Activated CD4-positive, alpha-beta T cell treated with anti-CD3 and anti-CD28 coated beads, Interleukin-2, amount 50 U/mL, for 1 hour (primary cell): ENCODE data around the gene GLE1.
A peak's percentile ranks its signal among the peaks of the same experiment; 100 is the strongest.
"Not testable (repeated sequence)": the region's sequence is repeated elsewhere in the genome, so short reads cannot be mapped to it uniquely, and the experiment has no call there.

Experiments
- DNase-seq: peaks from one replicate; pipeline ENCODE4 v3.0.0-alpha.2; 2020

The GLE1 gene

DNA sequence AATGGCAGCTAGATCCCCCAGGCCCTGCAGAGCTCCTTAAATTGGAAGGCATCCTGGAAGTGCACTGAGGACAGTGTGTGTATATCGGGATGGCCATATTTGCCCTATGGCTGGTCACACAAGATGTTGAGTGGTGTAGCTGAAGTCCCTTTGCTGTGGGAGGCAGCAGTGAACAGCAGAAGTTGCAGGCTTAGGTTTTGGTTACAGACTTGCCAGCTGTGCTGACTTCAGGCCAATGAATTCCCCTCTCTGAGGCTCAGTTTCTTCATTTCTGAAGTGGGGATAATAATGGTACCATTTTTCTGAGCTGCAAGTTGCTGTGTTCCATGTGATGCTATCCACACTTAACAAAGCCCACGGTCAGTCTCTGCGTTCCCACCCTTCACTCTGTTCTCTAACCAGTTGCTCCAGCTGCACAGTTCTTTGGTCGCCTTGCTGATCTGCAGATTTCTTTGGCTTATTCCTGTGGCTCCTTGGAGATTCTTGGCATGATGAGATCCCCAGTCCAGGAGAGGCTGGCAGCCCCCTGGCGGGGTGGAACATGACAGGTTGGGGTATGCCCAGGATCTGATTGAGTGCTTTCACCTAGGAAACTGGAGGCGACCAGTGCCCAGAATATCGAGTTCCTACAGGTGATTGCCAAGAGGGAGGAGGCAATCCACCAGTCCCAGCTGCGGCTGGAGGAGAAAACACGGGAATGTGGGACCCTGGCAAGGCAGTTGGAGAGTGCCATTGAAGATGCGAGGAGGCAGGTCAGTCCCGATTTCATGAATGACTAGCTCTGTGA is 6.5 kb upstream of the GLE1 start:
- DNase-seq = no peak

DNA sequence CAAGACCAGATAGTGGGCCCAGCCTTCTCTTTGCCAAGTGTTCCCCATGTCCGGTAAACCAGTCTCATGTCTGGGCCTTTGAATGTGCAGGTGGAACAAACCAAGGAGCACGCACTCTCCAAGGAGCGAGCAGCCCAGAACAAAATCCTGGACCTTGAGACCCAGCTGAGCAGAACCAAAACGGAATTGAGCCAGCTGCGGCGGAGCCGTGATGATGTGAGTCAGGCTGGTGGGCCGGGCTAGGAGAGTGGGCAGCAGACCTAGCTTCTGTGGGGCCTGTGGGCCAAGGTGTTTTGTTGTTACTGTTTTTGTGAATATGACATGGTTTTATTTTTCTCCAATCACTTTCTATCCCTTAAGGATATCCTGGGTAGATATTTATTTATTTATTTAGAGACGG is 5.6 kb upstream of the GLE1 start:
- DNase-seq = no peak

DNA sequence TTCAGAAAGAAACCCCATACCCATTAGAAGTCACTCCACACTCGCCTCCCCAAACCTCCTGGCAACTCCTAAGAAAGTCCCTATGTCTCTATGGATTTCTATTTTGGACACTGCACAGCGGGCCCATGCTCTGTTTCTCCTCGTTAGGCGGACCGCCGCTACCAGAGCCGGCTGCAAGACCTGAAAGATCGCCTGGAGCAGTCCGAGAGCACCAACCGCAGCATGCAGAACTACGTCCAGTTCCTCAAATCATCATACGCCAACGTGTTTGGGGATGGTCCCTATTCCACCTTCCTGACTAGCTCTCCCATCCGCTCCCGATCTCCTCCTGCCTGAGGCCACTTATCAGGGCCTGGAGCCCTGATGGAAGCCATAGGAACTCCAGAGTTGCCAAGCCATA is 4.6 kb upstream of the GLE1 start:
- DNase-seq = no peak

DNA sequence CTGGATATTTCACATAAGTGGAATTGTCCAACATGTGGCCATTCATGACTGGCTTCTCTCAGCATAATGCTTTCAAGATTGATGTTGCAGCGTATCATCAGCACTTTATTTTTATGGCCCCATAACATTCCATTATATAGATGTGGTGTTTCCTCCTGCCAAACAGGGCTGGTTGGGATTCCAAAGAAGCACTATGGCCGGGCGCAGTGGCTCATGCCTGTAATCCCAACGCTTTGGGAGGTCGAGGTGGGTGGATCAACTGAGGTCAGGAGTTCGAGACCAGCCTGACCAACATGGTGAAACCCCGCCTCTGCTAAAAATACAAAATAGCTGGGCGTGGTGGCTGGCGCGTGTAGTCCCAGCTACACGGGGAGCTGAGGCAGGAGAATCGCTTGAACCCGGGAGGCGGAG is 1.1 kb upstream of the GLE1 start:
- not testable (repeated sequence) for DNase-seq

DNA sequence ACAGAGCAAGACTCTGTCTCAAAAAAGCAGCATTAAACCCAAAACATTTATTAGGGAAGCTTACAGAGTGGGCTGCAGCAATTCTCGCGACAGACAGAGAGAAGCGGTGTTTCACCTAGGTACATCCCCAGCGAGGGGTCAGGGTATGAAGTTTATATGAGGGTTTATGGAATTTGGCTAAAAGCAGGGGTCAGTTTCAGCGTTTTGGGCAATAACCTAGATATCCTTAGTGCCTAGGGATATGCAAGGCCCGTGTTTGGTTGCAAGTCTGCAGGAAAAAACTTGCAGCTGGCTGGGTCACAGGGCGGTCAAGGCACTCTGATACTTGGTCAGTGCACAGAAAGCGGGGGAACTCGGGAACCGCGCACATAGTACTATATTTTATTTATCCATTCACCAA is 649 bp upstream of the GLE1 start:
- no peak for DNase-seq

DNA sequence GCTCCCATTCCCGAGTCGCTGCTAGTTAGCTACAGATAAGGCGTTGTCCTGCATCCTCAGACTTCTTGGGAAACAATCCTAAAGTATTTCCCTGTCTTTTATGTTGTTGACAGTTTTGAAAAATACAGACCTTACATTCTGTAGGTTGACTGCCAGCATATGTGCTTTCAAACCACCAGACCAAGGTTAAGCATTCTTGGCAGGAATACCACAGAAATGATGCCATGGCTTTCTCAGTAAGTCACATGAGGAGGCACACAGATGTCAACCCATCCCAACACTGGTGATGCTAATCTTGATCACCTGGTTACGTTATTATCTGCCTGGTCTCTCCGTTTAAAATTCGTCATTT is 871 bp downstream of the GLE1 start:
- no peak for DNase-seq

DNA sequence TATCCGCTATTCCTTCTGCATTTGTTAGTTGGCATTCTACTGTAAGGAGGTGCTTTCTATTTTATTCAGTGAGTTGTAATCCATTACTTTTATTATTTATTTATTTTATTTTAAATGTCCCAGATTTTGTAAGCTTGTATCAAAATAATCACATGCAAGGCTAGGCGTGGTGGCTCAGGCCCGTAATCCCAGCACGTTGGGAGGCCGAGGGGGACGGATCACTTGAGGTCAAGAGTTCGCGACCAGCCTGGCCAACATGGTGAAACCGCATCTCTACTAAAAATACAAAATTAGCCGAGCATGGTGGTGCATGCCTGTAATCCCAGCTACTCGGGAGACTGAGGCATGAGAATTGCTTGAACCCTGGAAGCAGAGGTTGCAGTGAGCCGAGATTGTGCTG is 1.4 kb downstream of the GLE1 start:
- DNase-seq = not testable (repeated sequence)

DNA sequence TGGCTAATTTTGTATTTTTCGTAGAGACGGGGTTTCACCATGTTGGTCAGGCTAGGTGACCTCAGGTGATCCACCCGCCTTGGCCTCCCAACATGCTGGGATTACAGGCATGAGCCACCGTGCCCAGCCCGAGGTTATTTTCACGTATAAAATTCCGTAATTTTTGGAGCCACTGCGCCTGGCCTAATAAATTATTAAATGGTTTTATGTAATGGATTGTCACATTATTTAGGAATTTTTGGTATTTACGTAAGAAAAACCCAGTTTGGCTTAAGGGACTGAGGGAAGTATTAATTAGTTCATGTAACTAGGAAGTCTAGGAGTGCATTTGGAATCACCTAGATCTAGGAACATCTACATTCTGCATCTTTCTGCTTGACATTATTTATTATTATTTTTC is 8.3 kb downstream of the GLE1 start:
- no peak for DNase-seq

DNA sequence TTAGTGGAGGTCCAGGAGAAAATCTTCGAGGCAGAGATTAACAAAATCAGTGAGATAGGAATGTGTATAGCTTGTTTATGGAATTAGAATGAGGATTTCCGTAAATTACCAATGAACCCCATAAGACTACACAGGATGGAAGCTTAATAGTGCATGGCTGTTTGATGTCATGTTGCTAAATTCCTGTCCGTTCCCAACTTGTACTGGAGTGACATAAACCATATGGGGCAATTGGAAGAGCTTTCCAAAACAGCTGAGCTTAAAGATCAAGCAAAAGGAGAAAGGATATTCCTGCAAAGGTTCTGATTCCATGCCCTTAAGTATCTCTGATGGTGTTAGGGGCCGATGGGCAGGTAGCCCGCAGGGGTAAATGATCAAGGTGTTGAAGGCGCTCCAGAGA is 17.4 kb downstream of the GLE1 start:
- DNase-seq = no peak

DNA sequence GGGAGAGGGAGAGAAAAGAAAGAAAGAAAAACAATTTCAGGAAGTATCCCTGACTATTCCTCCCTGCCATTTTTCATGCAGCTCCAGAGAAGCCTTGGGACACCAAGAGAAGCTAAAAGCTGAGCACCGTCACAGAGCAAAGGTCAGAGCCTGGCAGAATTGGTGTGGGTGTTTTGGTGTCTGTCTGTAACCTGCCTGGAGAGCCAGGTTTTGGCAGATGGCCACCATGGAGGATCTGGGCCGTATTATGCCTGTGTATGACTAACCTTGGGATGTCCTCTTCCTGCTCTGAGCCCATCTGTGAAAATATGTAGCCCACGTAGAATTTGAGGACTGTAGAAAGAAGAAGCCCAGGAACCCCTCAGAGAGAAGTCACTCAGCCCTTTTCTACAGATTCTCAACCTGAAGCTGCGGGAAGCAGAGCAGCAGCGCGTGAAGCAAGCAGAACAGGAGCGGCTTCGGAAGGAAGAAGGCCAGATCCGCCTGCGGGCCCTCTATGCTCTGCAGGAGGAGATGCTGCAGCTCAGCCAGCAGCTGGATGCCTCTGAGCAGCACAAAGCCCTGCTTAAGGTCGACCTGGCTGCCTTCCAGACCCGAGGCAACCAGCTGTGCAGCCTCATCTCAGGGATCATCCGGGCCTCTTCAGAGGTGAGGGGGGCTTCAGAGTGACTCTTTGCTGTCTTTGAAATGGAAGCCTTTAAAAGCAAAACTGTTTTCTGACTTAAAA is 18.8 kb downstream of the GLE1 start:
- no peak for DNase-seq

DNA sequence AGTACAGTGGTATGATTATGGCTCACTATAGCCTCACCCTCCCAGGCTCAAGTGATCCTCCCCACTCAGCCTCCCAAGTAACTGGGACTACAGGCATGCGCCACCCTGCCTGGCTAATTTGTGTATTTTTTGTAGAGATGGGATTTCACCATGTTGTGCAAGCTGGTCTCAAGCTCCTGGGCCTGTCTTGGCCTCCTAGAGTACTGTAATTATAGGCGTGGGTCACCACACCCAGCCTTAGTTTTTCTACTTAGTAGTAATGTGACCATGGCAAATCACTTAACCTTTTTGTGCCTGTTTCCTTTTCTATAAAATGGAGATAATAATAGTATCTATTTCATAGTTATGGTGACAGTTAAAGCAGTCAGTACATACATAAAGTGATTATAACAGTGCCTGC is 22.2 kb downstream of the GLE1 start:
- no peak for DNase-seq

DNA sequence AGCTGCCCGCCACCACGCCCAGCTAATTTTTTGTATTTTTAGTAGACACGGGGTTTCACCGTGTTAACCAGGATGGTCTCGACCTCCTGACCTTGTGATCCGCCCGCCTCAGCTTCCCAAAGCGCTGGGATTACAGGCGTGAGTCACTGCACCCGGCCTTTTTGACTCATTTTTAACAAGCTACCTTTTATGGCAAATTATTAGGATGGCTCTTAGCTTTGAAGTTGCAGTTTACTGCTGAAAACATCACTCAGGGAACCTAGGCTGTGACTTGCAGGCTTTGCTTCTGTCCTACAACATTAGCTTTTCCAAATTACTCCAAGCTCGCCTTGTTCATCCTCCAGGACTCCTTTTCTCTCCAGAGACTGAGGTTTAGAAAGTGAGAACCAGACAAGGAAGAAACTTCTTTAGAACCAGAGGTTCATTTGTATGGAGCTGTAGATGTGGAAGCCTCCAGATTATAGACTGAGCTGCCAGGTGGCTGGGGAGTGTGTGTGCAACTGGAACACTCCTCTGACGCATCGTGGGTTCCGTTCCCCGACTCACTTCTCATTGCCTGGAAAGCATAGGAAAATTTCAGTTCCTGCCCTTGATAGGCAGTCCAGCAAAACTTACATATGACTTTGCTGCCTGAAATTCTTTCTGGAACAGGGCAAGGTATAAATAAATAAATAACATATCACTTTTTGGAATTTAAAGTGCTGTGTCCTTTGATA is 24.1 kb downstream of the GLE1 start:
- no peak for DNase-seq

DNA sequence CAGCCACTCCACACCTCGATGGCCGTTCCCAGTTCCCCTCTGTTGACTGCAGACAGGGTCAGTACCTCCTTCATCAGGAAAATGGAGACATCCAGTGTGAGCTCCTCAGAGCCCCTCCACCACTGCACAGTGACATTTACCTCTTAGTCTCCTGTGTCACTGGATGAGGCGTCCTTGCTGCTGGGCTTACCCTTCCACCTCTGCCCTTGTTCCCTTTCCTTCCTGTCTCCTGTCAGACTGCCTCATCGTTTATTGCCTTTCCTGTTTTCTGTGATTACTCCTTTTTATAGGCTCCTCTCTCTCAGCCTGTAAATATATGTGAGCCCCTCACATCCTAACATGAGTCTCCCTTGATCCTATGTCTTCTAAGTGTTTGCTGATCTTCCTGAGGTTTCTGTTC is 24.7 kb downstream of the GLE1 start:
- no peak for DNase-seq

DNA sequence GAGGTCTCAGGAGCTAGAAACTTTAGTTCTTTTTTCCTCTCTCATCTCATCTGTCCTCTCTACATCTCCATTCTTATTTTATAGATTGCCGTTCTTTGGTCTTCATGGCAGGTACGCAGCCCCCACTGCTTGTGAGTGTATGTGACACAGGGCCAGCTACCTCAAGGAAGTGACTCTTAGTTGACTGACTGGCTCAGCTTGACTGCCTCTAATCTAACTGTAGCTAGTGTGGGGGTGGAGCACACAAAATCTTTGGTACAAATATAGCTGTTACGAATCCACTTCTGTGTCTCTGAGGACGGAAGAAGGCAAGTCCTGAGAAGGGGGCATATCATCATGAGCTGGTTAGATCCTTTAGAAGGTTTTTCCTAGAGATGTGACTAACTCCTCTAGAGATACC is 28.1 kb downstream of the GLE1 start:
- no peak for DNase-seq

DNA sequence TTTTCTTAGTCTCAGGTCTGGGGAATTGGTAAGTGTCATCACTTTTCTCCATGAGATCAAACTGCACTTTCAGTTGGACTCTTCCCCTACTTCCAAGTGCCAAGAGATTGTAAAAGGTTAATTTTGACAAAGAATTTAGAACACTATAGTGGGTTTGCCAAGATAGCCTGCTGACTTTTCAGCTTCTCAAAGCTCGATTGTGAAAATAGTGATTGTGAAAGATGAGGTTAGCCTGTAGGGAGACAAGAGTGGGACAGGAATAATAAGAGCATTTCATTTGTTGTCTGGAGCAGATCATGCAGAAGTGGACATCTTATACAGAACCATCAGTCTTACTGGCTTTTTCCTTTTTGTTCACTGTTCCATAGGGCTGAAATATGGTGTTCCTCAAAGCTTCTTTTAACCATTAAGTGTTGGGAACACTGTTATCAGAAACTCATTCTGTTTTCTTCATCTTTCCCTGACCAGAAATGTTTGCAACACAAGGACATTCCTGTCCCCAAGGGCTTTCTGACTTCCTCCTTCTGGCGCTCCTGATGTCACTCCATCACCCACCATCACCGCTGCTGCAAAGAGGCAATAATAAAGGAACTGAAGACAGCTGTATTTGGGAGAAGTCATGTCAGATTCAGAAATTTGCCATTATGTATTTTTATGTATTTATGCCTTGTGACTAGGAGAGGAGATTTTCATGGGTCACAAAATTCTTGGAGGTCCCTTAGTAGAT is 36.3 kb downstream of the GLE1 start:
- no peak for DNase-seq

DNA sequence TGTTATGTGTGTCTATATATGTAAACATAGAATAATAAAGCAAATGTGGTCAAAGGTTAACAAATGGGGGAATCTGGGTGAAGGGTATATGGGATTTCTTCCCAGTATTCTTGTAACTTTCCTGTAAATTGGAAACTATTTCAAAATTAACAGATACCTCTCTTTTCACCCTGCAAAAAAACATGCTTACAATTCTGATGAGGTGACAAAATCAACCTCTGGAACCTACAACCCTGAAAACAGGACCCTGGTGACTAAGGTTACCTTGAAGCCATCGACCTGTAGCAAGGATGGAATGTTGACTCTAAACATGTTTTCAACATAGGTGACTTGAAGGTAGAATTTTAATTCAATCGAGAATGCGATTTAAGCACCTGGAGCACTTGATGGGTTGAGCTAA is 42.0 kb downstream of the GLE1 start:
- DNase-seq = no peak

DNA sequence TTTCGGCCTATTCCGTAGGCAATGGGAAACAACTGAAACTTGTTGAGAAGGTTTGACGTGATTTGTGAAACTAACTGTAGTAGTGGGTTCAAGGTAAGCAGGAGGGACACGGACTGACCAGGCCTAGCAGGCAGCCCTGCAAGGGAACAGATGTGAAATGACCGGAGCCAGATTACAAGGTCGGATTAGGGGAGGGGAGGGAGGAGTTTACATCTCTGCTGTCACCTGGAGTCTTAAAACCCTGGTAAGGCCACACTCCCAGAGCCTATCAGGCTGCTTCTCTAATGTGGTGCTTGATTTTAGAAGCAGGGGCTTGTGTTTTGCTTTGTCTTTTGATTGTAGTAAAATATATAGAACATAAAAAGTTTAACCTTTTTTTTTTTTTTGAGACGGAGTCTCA is 44.4 kb downstream of the GLE1 start:
- DNase-seq = no peak

DNA sequence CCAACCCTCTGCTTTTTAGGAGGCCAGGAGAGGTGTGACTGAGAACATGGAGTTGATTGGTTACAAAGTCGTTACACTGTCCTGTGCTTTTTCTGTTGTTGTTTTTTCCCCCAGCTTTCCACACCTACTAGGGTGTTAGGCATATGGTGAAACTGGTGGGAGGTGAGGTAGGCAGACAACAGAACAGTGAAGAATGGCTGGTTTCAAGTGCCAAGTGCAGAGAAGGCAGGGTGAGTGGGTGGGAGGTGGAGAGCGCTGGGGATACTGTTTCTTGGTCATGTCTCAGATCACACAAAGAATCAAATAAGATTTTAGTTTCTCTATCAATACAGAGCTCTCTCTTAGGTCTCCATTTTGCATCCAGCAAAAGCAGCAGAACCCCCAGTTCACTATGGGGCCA is 45.7 kb downstream of the GLE1 start:
- DNase-seq = no peak

DNA sequence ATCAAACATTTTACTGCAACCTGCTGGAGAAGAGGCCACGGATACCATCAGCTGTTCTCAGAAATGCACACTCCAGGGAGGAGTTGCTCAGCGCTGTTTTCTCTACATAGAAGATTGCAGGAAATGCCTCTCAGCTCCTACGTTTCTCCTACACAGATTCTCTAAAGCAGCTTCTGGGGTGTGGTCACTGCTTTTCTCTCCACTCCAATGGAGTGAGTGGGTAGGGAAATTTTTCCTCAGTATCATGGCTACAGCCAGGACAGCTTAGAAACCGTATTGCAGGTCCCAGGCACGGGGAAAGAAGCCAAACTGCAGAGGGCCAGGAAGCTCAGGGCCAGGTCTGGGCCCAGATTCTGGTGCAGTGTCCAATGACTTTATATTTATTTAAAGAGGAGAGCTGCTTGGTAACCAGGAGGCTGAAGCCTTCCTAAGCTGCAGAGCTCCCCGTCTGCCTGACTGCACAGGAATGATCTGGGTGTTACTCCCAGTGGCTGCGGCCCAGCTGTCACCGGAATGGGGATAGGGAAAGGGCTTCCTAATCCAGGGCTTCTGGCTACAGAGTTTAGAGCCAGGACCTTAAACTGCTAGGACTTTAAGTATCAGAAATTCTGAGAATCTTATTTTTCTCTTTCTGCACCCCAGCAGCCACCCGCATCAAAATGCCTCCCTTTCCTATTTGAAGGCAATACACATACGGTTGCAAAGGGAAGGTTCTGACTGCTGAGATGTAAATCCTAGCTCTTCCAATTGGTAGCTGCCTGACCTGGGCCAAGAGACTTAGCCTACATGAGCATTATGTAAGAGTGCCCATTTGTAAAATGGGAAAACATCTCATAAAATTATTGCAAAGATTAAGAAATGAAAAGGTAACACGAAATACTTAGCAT is 46.5 kb downstream of the GLE1 start:
- no peak for DNase-seq

DNA sequence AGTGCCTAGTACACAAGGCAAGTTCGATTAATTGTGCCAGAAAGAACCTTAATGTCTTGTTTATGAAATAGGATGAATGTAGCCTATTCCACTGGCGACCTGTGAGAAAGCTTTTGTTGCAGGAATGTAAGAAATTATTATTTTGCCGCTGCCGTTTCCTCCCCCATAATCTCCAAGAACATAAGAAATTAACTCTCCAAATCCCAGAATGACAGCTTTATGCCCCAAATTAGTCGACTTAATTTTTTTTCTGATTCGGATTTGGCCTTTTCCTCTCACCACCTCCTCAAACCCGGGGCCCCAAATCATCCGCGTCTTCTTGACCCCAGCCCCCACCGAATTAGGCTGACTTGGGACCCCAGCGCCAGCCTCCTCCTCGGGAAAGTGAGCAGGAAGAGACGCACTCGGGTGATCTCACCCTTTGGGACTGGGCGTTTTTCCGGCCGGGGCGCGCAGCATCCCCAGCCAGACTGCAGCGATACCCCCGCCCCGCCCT is 47.2 kb downstream of the GLE1 start:
- DNase-seq = no peak

DNA sequence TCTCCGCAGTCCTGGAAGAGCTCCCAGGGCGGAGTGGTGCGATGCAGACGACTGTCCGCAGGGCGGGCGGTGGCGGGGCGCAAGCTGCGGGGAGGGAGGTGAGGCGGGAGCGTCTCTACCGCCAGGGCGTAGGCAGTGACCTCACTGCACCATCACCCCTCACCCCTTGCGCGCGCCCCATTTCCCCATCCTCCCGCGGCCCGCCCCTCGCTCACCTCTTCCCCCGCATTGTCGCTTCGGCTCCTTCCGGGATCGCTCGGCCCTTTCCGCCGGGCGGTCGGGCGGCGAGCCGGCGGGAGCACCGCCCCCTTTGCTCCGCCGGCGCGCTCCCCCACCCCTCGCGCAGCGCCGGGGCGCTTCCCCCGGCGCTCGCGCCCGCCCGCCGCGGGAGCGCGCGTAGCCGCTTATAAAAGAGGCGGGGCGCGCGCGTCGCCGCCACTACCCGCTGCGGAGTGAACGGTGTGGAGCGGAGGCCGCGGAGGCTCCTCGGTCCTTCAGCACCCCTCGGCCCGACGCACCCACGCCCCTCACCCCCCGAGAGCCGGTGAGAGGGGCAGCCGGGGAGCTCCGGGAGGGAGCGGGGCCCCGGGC is 47.7 kb downstream of the GLE1 start, which contains the start of gene SPTAN1:
TSS of gene SPTAN1 (plus strand) at position 435 of the 591 bp plus-strand sequence. CDS start 14,154 bp downstream, outside the sequence.
- DNase-seq = peak; percentile 94
